Measurements from ENCODE around the gene SLC16A6. TPM values are rescaled to one million over a fixed set of nuclear protein-coding genes. Genes with fewer than 3 reads are reported as not detected.

The SLC16A6 gene
- polyA plus RNA-seq, 3 donors = 12.3 to 24.7 (median 14.0) TPM

Other genes with a start within 250 kb of the SLC16A6 start
- 10 to 100 TPM; 34.0 to 67.6 (median 67.2) TPM for gene AMZ2, start 43.1 kb downstream of the SLC16A6 start, polyA plus RNA-seq
- 10 to 100 TPM; 15.5 to 19.3 (median 19.2) TPM for gene ARSG, start 368 bp upstream of the SLC16A6 start, polyA plus RNA-seq
- 10 to 100 TPM; 19.9 to 31.9 (median 22.1) TPM for gene WIPI1, start 166.4 kb upstream of the SLC16A6 start, polyA plus RNA-seq
- 100 to 1,000 TPM in 2 of 3 donors, 10 to 100 TPM in 1; 91.9 to 436 (median 300) TPM for gene PRKAR1A, start 221.3 kb upstream of the SLC16A6 start, polyA plus RNA-seq